IMR-90 (cell line): ENCODE data around the gene UST. TPM values are rescaled to one million over a fixed set of nuclear protein-coding genes. Genes with fewer than 3 reads are reported as not detected.

ENCODE experiments used
- ATAC-seq: fragments of 200-7000 bp; cut with Tn5 transposase; 2 replicates; pipeline ENCODE4 v1.9.1; 2020; ENCODE audit warnings: low read depth, mild to moderate bottlenecking, moderate library complexity
- BruUV-seq: library from RNA; stranded (reverse); fragments of 400-500 nt; replicated peaks from 2 replicates; lab custom pipeline; 2021; lab: Mats Ljungman, UMichigan
- CTCF ChIA-PET: fragments of 300-600 bp; formaldehyde crosslinking; extraction: SDS; loops from one replicate; lab custom pipeline; 2021; ENCODE audit warnings: antibody characterized with exemption; lab: Yijun Ruan, JAX
- POLR2A ChIA-PET: fragments of 300-600 bp; sonication (Branson Sonifier 250); formaldehyde crosslinking; loops from one replicate; lab custom pipeline; 2022; ENCODE audit warnings: antibody characterized with exemption; ENCODE audit not compliant: unreplicated experiment; lab: Charles Lee
- DNase-seq: peaks from one replicate; pipeline ENCODE4 v3.0.0; 2013
- H2AFZ ChIP-seq: replicated peaks from 2 replicates; pipeline ENCODE3; 2013; ENCODE audit warnings: low read length, mild to moderate bottlenecking; ENCODE audit not compliant: poor library complexity
- H2AK5ac ChIP-seq: 2 replicates; pipeline ENCODE4 v1.6.1; 2013; ENCODE audit warnings: low read depth, low read length, inconsistent platforms
- H2AK9ac ChIP-seq: replicated peaks from 2 replicates; pipeline ENCODE3; 2013; ENCODE audit warnings: mild to moderate bottlenecking, low read depth, low read length, moderate library complexity; ENCODE audit not compliant: poor library complexity
- H2BK120ac ChIP-seq: 2 replicates; pipeline ENCODE4 v1.6.1; 2013; ENCODE audit warnings: low read depth, low read length, inconsistent platforms
- H2BK15ac ChIP-seq: 3 replicates; pipeline ENCODE4 v1.6.1; 2013; ENCODE audit warnings: low read depth, low read length, inconsistent platforms
- H2BK20ac ChIP-seq: 2 replicates; pipeline ENCODE4 v1.6.1; 2013; ENCODE audit warnings: low read depth, mild to moderate bottlenecking, inconsistent platforms, low read length, moderate library complexity
- H2BK5ac ChIP-seq: 2 replicates; pipeline ENCODE4 v1.6.1; 2013; ENCODE audit warnings: mild to moderate bottlenecking, low read depth, low read length, inconsistent platforms; ENCODE audit not compliant: poor library complexity, severe bottlenecking
- H3K14ac ChIP-seq: replicated peaks from 2 replicates; pipeline ENCODE4 v1.6.1; 2013; ENCODE audit warnings: low read depth, low read length, inconsistent platforms
- H3K18ac ChIP-seq: 2 replicates; pipeline ENCODE4 v1.6.1; 2013; ENCODE audit warnings: low read depth, low read length, control low read depth
- H3K23ac ChIP-seq: 2 replicates; pipeline ENCODE4 v1.6.1; 2013; ENCODE audit warnings: low read depth, low read length, inconsistent platforms
- H3K27ac ChIP-seq: 2 replicates; pipeline ENCODE4 v1.5.1; 2013; ENCODE audit warnings: mild to moderate bottlenecking, control low read depth, low read length; ENCODE audit not compliant: insufficient read depth
- H3K27me3 ChIP-seq: 2 replicates; pipeline ENCODE4 v1.6.1; 2013; ENCODE audit warnings: low read length; ENCODE audit not compliant: control insufficient read depth, insufficient read depth
- H3K36me3 ChIP-seq: 2 replicates; pipeline ENCODE4 v1.6.1; 2013; ENCODE audit warnings: low read length, mixed read lengths; ENCODE audit not compliant: control insufficient read depth, insufficient read depth
- H3K4ac ChIP-seq: 2 replicates; pipeline ENCODE4 v1.6.1; 2013; ENCODE audit warnings: low read depth, low read length, inconsistent platforms
- H3K4me1 ChIP-seq: 2 replicates; pipeline ENCODE4 v1.6.1; 2013; ENCODE audit warnings: low read length, mixed read lengths; ENCODE audit not compliant: control insufficient read depth, insufficient read depth
- H3K4me2 ChIP-seq: 2 replicates; pipeline ENCODE4 v1.6.1; 2013; ENCODE audit warnings: low read depth, mild to moderate bottlenecking, control low read depth, low read length, moderate library complexity
- H3K4me3 ChIP-seq: 2 replicates; pipeline ENCODE4 v1.5.1; 2013; ENCODE audit warnings: low read depth, mild to moderate bottlenecking, control low read depth, low read length, moderate library complexity; ENCODE audit not compliant: insufficient read depth
- H3K56ac ChIP-seq: 2 replicates; pipeline ENCODE4 v1.6.1; 2013; ENCODE audit warnings: low read length, inconsistent platforms; ENCODE audit not compliant: insufficient read depth; ENCODE audit errors: extremely low read depth
- H3K79me1 ChIP-seq, 2 experiments: 2 replicates each; pipeline ENCODE4 v1.6.1; 2013; ENCODE audit warnings: low read length in 2 of 2, inconsistent platforms in 1 of 2, low read depth in 1 of 2
- H3K9ac ChIP-seq: 2 replicates; pipeline ENCODE4 v1.6.1; 2013; ENCODE audit warnings: low read depth, low read length, control low read depth
- H3K9me1 ChIP-seq: 2 replicates; pipeline ENCODE4 v1.6.1; 2013; ENCODE audit warnings: low read length, inconsistent platforms; ENCODE audit not compliant: insufficient read depth
- H3K9me3 ChIP-seq: 2 replicates; pipeline ENCODE4 v1.6.1; 2013; ENCODE audit warnings: low read length; ENCODE audit not compliant: control insufficient read depth, insufficient read depth
- H4K20me1 ChIP-seq: 2 replicates; pipeline ENCODE4 v1.6.1; 2013; ENCODE audit warnings: low read length, inconsistent platforms; ENCODE audit not compliant: insufficient read depth
- H4K5ac ChIP-seq: 2 replicates; pipeline ENCODE4 v1.6.1; 2013; ENCODE audit warnings: mild to moderate bottlenecking, low read depth, low read length, control low read depth
- H4K8ac ChIP-seq, 2 experiments: 2 replicates each; pipeline ENCODE4 v1.6.1; 2013; ENCODE audit warnings: low read depth in 2 of 2, low read length in 2 of 2, control low read depth in 1 of 2, inconsistent platforms in 1 of 2
- H4K91ac ChIP-seq: 2 replicates; pipeline ENCODE4 v1.6.1; 2013; ENCODE audit warnings: low read depth, low read length, inconsistent platforms; ENCODE audit not compliant: insufficient read depth
- MAFK ChIP-seq: IDR thresholded peaks from 2 replicates; pipeline ENCODE4 v1.6.1; 2012; ENCODE audit warnings: low read depth, low read length, improper control_type of control experiment
- WGBS, 2 experiments: methylation state at CpG; one replicate each; pipeline versions ENCODE4 v1.1.5 to v1.1.7; 2013; ENCODE audit warnings: missing lambda C conversion rate in 2 of 2; ENCODE audit not compliant: insufficient read length in 1 of 2; ENCODE audit errors: extremely low coverage in 2 of 2; 5-methylcytosine and 5-hydroxymethylcytosine counted together
- dilution Hi-C: fragments of 300-500 bp; cut with HindIII; formaldehyde crosslinking; loops from one replicate; pipeline ENCODE4 v1.14.3; 2018; ENCODE audit warnings: low sequenced_read_pairs; ENCODE audit not compliant: unreplicated experiment
- in situ Hi-C: fragments of 300-500 bp; cut with MboI; formaldehyde crosslinking; loops from 3 replicates; pipeline ENCODE4 v1.14.3; 2019; ENCODE audit warnings: low sequenced_read_pairs, inconsistent platforms, mixed read lengths
- intact Hi-C: fragments of 100-400 bp; cut with micrococcal nuclease; formaldehyde crosslinking; loops from 2 replicates; pipeline ENCODE4 v1.10.0; 2022
- polyA plus RNA-seq, 3 experiments: library from polyadenylated mRNA; depleted of rRNA; stranded (reverse); fragments of >200 nt; gene quantifications; 2 replicates each; pipeline ENCODE4 v1.2.3, GENCODE V29; 2012; ENCODE audit warnings: low replicate concordance in 1 of 3
- total RNA-seq: library from RNA; depleted of rRNA; stranded (reverse); fragments of >200 nt; gene quantifications from 2 replicates; pipeline ENCODE4 v1.2.3, GENCODE V29; 2012
- TF ChIP-seq, protein P1 (sequence below): fragments of 150-350 bp; IDR thresholded peaks from 2 replicates; pipeline ENCODE4 v1.6.1; 2017; ENCODE audit warnings: mild to moderate bottlenecking, antibody characterized with exemption, low read length, low read depth

UST gene
- total and polyA plus RNA-seq, 2 of the 4 experiments (the other 2 are of a cell fraction): 7.7 to 13.8 TPM

DNA sequence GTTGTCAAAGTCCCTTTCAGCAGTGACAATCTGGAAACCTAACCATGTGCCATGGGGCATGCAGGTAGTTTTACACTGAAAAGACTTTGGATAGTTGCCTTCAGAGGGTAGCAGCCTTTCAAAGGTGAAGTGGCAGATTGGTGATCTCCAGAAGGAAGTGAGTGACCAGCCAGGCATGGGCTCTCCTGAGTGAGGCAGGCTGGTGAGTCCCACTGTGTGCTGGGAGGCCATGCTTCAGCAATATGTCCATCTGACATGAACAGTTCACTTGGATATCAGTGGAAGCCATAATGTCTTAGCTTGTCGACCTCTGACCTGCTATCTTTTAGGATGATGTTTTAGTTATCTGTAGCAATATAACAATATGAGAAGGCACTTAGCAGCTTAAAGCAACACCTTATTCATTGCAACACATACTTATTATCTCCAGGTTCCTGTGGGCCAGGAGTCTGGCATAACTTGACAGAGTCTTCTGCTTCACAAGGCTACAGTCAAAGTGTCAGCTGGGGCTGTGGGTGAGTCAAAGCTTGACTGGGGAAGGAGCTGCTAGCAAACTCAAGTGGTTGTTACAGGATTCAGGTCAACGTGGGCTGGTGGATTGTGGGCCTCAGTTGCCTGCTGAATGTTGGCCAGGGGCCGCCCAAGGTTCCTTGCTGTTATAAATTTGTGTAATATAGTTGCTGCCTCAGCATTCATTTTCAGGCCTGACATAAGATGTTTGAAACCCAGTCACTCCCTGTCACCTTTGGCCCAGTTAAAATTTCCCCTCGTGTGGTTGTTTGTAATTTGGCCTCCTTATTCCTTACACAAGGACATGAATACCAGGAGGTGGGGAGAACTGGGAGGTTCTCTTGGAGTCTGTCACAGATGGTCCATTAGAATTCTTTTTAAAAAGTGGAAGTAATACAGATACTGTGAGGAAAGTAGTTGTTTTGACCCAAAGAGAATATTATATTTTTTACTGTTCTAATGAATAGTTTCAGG lies 100.2 kb downstream of the UST start:
- no peak overlapping the region for H4K91ac ChIP-seq
- in situ Hi-C loops (no loop called here), intact Hi-C loops (no loop called here), dilution Hi-C loops (no loop called here)
- no peak overlapping the region for H3K4me3 ChIP-seq
- POLR2A ChIA-PET: no interaction called here
- DNase-seq (peak; percentile 30), ATAC-seq (peak; percentile 24)
- no peak overlapping the region for H2BK20ac ChIP-seq
- no CpG with 5 or more reads among the region's 4 CpGs for WGBS, 2 experiments
- no peak overlapping the region for H3K4me2 ChIP-seq
- H2AK9ac ChIP-seq: no peak overlapping the region
- no peak overlapping the region for H4K8ac ChIP-seq
- no peaks in the 10 kb centered on the region for H3K9me3 ChIP-seq
- no peak overlapping the region for H3K9ac ChIP-seq
- H2BK120ac ChIP-seq: no peak overlapping the region
- CTCF ChIA-PET: no interaction called here
- no peak overlapping the region for H3K14ac ChIP-seq
- H3K4ac ChIP-seq: no peak overlapping the region
- H2BK15ac ChIP-seq: no peak overlapping the region
- H4K5ac ChIP-seq: no peak overlapping the region
- H2AK5ac ChIP-seq: no peak overlapping the region
- no peak overlapping the region for H2BK5ac ChIP-seq
- H3K27ac ChIP-seq: no peak overlapping the region
- TF ChIP-seq, protein P1, sequence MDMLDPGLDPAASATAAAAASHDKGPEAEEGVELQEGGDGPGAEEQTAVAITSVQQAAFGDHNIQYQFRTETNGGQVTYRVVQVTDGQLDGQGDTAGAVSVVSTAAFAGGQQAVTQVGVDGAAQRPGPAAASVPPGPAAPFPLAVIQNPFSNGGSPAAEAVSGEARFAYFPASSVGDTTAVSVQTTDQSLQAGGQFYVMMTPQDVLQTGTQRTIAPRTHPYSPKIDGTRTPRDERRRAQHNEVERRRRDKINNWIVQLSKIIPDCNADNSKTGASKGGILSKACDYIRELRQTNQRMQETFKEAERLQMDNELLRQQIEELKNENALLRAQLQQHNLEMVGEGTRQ: no peak
- 0 out of 2 replicates have a peak, but pooled peaks have one; percentile 19 for TF ChIP-seq MAFK
- peaks cover 25 to 36% of the 10 kb centered on the region in 2 experiments for H3K79me1 ChIP-seq
- H3K36me3 ChIP-seq: no peaks in the 10 kb centered on the region; the same call in 1 of the 2 replicates
- H3K9me1 ChIP-seq: peaks cover 11% of the 10 kb centered on the region
- no peak overlapping the region for H3K56ac ChIP-seq
- no peaks in the 10 kb centered on the region for H3K27me3 ChIP-seq
- H3K23ac ChIP-seq: no peak overlapping the region
- BruUV-seq: no TSS peak
- H4K20me1 ChIP-seq: peaks cover 17% of the 10 kb centered on the region; the same call in 1 of the 2 replicates
- no peak overlapping the region for H3K18ac ChIP-seq
- H2AFZ ChIP-seq: no peak overlapping the region
- H3K4me1 ChIP-seq: peaks cover 6% of the 10 kb centered on the region; the same call in 1 of the 2 replicates
